Glutamatergic neuron (in vitro differentiated cells): ENCODE results near the gene PPIF. TPM values are rescaled to one million over a fixed set of nuclear protein-coding genes. Genes with fewer than 3 reads are reported as not detected.

Experiments
- DNase-seq: peaks from one replicate; pipeline ENCODE4 v3.0.0; 2022
- H3K27ac Mint-ChIP-seq: one replicate; pipeline ENCODE4 v1.8.0; 2020; ENCODE audit warnings: mild to moderate bottlenecking, mixed read lengths, inconsistent platforms; ENCODE audit not compliant: unreplicated experiment
- H3K27me3 Mint-ChIP-seq: one replicate; pipeline ENCODE4 v1.8.0; 2020; ENCODE audit warnings: mild to moderate bottlenecking, moderate library complexity, mixed read lengths, inconsistent platforms; ENCODE audit not compliant: unreplicated experiment
- H3K36me3 Mint-ChIP-seq: one replicate; pipeline ENCODE4 v1.8.0; 2020; ENCODE audit warnings: mild to moderate bottlenecking, mixed read lengths, inconsistent platforms; ENCODE audit not compliant: unreplicated experiment
- H3K4me1 Mint-ChIP-seq: one replicate; pipeline ENCODE4 v1.8.0; 2020; ENCODE audit warnings: mild to moderate bottlenecking, low read depth, mixed read lengths, inconsistent platforms; ENCODE audit not compliant: unreplicated experiment
- H3K4me3 Mint-ChIP-seq: one replicate; pipeline ENCODE4 v1.8.0; 2020; ENCODE audit warnings: mild to moderate bottlenecking, mixed read lengths, inconsistent platforms; ENCODE audit not compliant: unreplicated experiment
- H3K9me3 Mint-ChIP-seq: one replicate; pipeline ENCODE4 v1.8.0; 2020; ENCODE audit warnings: mild to moderate bottlenecking, moderate library complexity, mixed read lengths, inconsistent platforms; ENCODE audit not compliant: unreplicated experiment
- CTCF ChIP-seq: fragments of 200-600 bp; sonication (generic); IDR thresholded peaks from one replicate; pipeline ENCODE4 v1.5.0; 2021; ENCODE audit not compliant: partially characterized antibody, unreplicated experiment
- total RNA-seq: library from RNA; stranded (reverse); fragmentation: NEBNext Ultra II Directional; extraction: Animal tissue kit (Norgen Biotek cat#: 25700); gene quantifications from one replicate; pipeline ENCODE4 v1.2.1, GENCODE V29; 2021; ENCODE audit not compliant: unreplicated experiment

Gene PPIF
- total RNA-seq, 1 donor from 2014 or later, result 24.2 TPM

GRCh38 chr10:79392506-79393176 lies 45.4 kb downstream of the PPIF start:
- TF ChIP-seq CTCF, result no peak
- peaks cover 22% of the 10 kb centered on the region for H3K4me1 Mint-ChIP-seq
- H3K27ac Mint-ChIP-seq, result no peak overlapping the region
- no peaks in the 10 kb centered on the region for H3K9me3 Mint-ChIP-seq
- no peak overlapping the region for H3K4me3 Mint-ChIP-seq
- peaks cover 8% of the 10 kb centered on the region for H3K27me3 Mint-ChIP-seq
- DNase-seq, result no peak
- no peaks in the 10 kb centered on the region for H3K36me3 Mint-ChIP-seq

GRCh38 chr10:79393221-79393923 lies 46.1 kb downstream of the PPIF start:
- TF ChIP-seq CTCF, result no peak
- H3K9me3 Mint-ChIP-seq, result no peaks in the 10 kb centered on the region
- DNase-seq, result no peak

GRCh38 chr10:79393924-79394610 lies 46.8 kb downstream of the PPIF start:
- peak; percentile 6 for DNase-seq
- no peak for TF ChIP-seq CTCF
- Mint-ChIP-seq H3K4me3 (no peak overlapping the region), H3K27me3 (peaks cover 8% of the 10 kb centered on the region), H3K4me1 (peaks cover 26% of the 10 kb centered on the region), H3K36me3 (no peaks in the 10 kb centered on the region), H3K27ac (no peak overlapping the region), H3K9me3 (no peaks in the 10 kb centered on the region)

More at GRCh38 chr10:79393221-79393923, 46.1 kb downstream of the PPIF start:
- peaks cover 24% of the 10 kb centered on the region for H3K4me1 Mint-ChIP-seq
- no peak overlapping the region for H3K4me3 Mint-ChIP-seq
- peaks cover 8% of the 10 kb centered on the region for H3K27me3 Mint-ChIP-seq
- H3K36me3 Mint-ChIP-seq, result no peaks in the 10 kb centered on the region
- no peak overlapping the region for H3K27ac Mint-ChIP-seq

GRCh38 chr10:79394664-79395063 lies 47.4 kb downstream of the PPIF start:
- peaks cover 6% of the 10 kb centered on the region for H3K27me3 Mint-ChIP-seq
- H3K27ac Mint-ChIP-seq, result no peak overlapping the region
- no peaks in the 10 kb centered on the region for H3K9me3 Mint-ChIP-seq
- TF ChIP-seq CTCF, result no peak
- peaks cover 26% of the 10 kb centered on the region for H3K4me1 Mint-ChIP-seq
- no peaks in the 10 kb centered on the region for H3K36me3 Mint-ChIP-seq
- no peak overlapping the region for H3K4me3 Mint-ChIP-seq
- peak; percentile 8 for DNase-seq
